Stimulated activated CD4-positive, alpha-beta T cell treated with anti-CD3 and anti-CD28 coated beads, Interleukin-4, amount 100 ng/mL, for 1 hour (primary cell): Measurements from ENCODE around the gene OR13C9.
"Not testable (repeated sequence)": the region's sequence is repeated elsewhere in the genome, so short reads cannot be mapped to it uniquely, and the experiment has no call there.

Experiments
- DNase-seq: peaks from one replicate; pipeline ENCODE4 v3.0.0-alpha.2; 2020

Gene OR13C9

GRCh38 chr9:104618104-104618503 is at the start of gene OR13C9:
Gene OR13C9 (minus strand): TSS chr9:104618204. CDS start chr9:104618204, 0 bp downstream.
- DNase-seq: no peak

- DNase-seq: no peak
Measured at GRCh38 chr9:104658496-104659195, 40.6 kb upstream of the OR13C9 start.

- DNase-seq: no peak
Measured at GRCh38 chr9:104635456-104635855, 17.5 kb upstream of the OR13C9 start.

GRCh38 chr9:104633976-104634520 is 16.0 kb upstream of the OR13C9 start:
- no peak for DNase-seq

GRCh38 chr9:104625964-104626363 is 8.0 kb upstream of the OR13C9 start:
- DNase-seq: not testable (repeated sequence)

GRCh38 chr9:104617418-104617817 is 586 bp downstream of the OR13C9 start:
- DNase-seq: no peak

- no peak for DNase-seq
Measured at GRCh38 chr9:104611213-104611612, 6.8 kb downstream of the OR13C9 start.

GRCh38 chr9:104608336-104608735 is 9.7 kb downstream of the OR13C9 start:
- DNase-seq: no peak

GRCh38 chr9:104606152-104606551 is 11.9 kb downstream of the OR13C9 start:
- no peak for DNase-seq

GRCh38 chr9:104605527-104605926 is 12.5 kb downstream of the OR13C9 start, which contains the start of gene OR13C2:
Gene OR13C2 (minus strand): TSS chr9:104605627. CDS start chr9:104605627, 0 bp downstream.
- DNase-seq: not testable (repeated sequence)

- no peak for DNase-seq
Measured at GRCh38 chr9:104604801-104605200, 13.2 kb downstream of the OR13C9 start.

GRCh38 chr9:104599313-104599712 is 18.7 kb downstream of the OR13C9 start, which contains the start of gene OR13C5:
Gene OR13C5 (minus strand): TSS chr9:104599413. CDS start chr9:104599413, 0 bp downstream.
- not testable (repeated sequence) for DNase-seq

- DNase-seq: not testable (repeated sequence)
Measured at GRCh38 chr9:104598749-104599148, 19.3 kb downstream of the OR13C9 start.

- no peak for DNase-seq
Measured at GRCh38 chr9:104589626-104590025, 28.4 kb downstream of the OR13C9 start.

- no peak for DNase-seq
Measured at GRCh38 chr9:104586496-104587180, 31.4 kb downstream of the OR13C9 start.

- DNase-seq: no peak
Measured at GRCh38 chr9:104580562-104580961, 37.4 kb downstream of the OR13C9 start.

- DNase-seq: no peak
Measured at GRCh38 chr9:104577263-104577662, 40.7 kb downstream of the OR13C9 start.

GRCh38 chr9:104575456-104575855 is 42.5 kb downstream of the OR13C9 start:
- DNase-seq: no peak

GRCh38 chr9:104572612-104573011 is 45.4 kb downstream of the OR13C9 start:
- no peak for DNase-seq

GRCh38 chr9:104568868-104569267 is 49.1 kb downstream of the OR13C9 start, which contains the start of gene OR13C8:
Gene OR13C8 (plus strand): TSS chr9:104569168. CDS start chr9:104569168, 0 bp downstream.
- no peak for DNase-seq
